ENCODE measurements around the gene FMR1NB. TPM values are rescaled to one million over a fixed set of nuclear protein-coding genes. Genes with fewer than 3 reads are reported as not detected.

Gene FMR1NB
- total RNA-seq, 1 donor from 2014 or later: not detected

GRCh38 chrX:148067285-148067684 is 86.1 kb downstream of the FMR1NB start:
- TF ChIP-seq CTCF (IDR thresholded peaks at IDR 0.05): no peak
- Mint-ChIP-seq H3K36me3 (ENCODE audit: low read depth) (no peaks in the 10 kb centered on the region), H3K9me3 (ENCODE audit: low read depth) (peaks cover 35% of the 10 kb centered on the region), H3K27me3 (ENCODE audit: low read depth) (peaks cover 1% of the 10 kb centered on the region), H3K4me1 (ENCODE audit: low read depth) (no peaks in the 10 kb centered on the region), H3K27ac (ENCODE audit: unreplicated experiment) (no peak overlapping the region), H3K4me3 (ENCODE audit: unreplicated experiment) (no peak overlapping the region)
- no peak for DNase-seq (ENCODE audit: low spot score)

- Mint-ChIP-seq H3K27ac (ENCODE audit: unreplicated experiment) (no peak overlapping the region), H3K9me3 (ENCODE audit: low read depth) (peaks cover 22% of the 10 kb centered on the region), H3K4me1 (ENCODE audit: low read depth) (no peaks in the 10 kb centered on the region), H3K36me3 (ENCODE audit: low read depth) (no peaks in the 10 kb centered on the region), H3K4me3 (ENCODE audit: unreplicated experiment) (no peak overlapping the region), H3K27me3 (ENCODE audit: low read depth) (peaks cover 1% of the 10 kb centered on the region)
- no peak for TF ChIP-seq CTCF (IDR thresholded peaks at IDR 0.05)
- DNase-seq (ENCODE audit: low spot score): no peak
These were observed 88.8 kb downstream of the FMR1NB start for GRCh38 chrX:148069759-148070503.

- H3K27me3 Mint-ChIP-seq (ENCODE audit: low read depth): peaks cover 1% of the 10 kb centered on the region
These were observed 89.4 kb downstream of the FMR1NB start for GRCh38 chrX:148070504-148070877.

More at GRCh38 chrX:148070504-148070877, 89.4 kb downstream of the FMR1NB start:
- no peak overlapping the region for H3K4me3 Mint-ChIP-seq (ENCODE audit: unreplicated experiment)
- H3K9me3 Mint-ChIP-seq (ENCODE audit: low read depth): peaks cover 20% of the 10 kb centered on the region
- H3K27ac Mint-ChIP-seq (ENCODE audit: unreplicated experiment): no peak overlapping the region
- TF ChIP-seq CTCF (IDR thresholded peaks at IDR 0.05): peak; percentile 42
- no peaks in the 10 kb centered on the region for H3K4me1 Mint-ChIP-seq (ENCODE audit: low read depth)
- H3K36me3 Mint-ChIP-seq (ENCODE audit: low read depth): no peaks in the 10 kb centered on the region
- DNase-seq (ENCODE audit: low spot score): no peak

Other genes starting within 250 kb of the FMR1NB start
- gene FMR1, start 69.4 kb upstream of the FMR1NB start, total RNA-seq: 32.9 to 34.6 TPM (median 33.7 TPM) in 3 replicates